A549 (cell line): Measurements from ENCODE around the gene OR2A1.
"Not testable (repeated sequence)": the region's sequence is repeated elsewhere in the genome, so short reads cannot be mapped to it uniquely, and the experiment has no call there.

Experiments used
- HDAC2 ChIP-seq: fragments of 200-600 bp; sonication (generic); IDR thresholded peaks from 2 replicates; pipeline ENCODE4 v1.6.1; 2016
- NR3C1 ChIP-seq: fragments of >200 bp; sonication (Bioruptor Twin); formaldehyde crosslinking; IDR thresholded peaks from 3 replicates; pipeline ENCODE4 v1.6.1; 2017
- TF ChIP-seq, protein P1 (sequence below): fragments of >200 bp; sonication (Bioruptor Twin); formaldehyde crosslinking; IDR thresholded peaks from 3 replicates; pipeline ENCODE4 v1.5.1; 2016

DNA sequence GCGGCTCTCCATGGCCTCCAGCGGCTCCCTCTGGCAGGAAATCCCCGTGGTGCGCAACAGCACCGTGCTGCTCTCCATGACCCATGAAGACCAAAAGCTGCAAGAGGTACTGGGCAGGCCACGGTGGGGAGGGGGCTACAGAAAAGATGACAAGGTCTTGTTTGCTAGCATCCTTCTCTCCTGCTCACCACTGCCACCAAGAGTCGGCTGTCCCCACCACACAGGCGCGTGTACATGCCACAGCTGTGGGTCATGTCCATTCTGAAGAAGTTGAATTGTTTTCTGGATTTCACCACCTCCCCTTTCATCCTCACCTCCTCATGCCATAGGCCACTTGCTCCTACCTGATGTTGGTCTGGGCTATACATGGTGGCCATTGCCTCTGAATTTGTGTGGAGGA lies 55.0 kb downstream of the OR2A1 start:
- not testable (repeated sequence) for TF ChIP-seq NR3C1, HDAC2
- TF ChIP-seq, protein P1, sequence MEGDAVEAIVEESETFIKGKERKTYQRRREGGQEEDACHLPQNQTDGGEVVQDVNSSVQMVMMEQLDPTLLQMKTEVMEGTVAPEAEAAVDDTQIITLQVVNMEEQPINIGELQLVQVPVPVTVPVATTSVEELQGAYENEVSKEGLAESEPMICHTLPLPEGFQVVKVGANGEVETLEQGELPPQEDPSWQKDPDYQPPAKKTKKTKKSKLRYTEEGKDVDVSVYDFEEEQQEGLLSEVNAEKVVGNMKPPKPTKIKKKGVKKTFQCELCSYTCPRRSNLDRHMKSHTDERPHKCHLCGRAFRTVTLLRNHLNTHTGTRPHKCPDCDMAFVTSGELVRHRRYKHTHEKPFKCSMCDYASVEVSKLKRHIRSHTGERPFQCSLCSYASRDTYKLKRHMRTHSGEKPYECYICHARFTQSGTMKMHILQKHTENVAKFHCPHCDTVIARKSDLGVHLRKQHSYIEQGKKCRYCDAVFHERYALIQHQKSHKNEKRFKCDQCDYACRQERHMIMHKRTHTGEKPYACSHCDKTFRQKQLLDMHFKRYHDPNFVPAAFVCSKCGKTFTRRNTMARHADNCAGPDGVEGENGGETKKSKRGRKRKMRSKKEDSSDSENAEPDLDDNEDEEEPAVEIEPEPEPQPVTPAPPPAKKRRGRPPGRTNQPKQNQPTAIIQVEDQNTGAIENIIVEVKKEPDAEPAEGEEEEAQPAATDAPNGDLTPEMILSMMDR, result not testable (repeated sequence)
